ENCODE data around the gene HK1.

Gene HK1

GRCh38 chr10:69414036-69415018 lies 136.0 kb downstream of the HK1 start:
- in situ Hi-C loops (cut with MboI; ENCODE audit: low sequenced_read_pairs): loop anchor here (5.0 to 25.0 kb wide), 2 partner anchors 93 to 223 kb away; partner anchors contain the start of gene FAM241B

- in situ Hi-C loops (cut with MboI; ENCODE audit: low sequenced_read_pairs): loop anchor here (25.0 kb wide), 1 partner anchor 222 kb away; the partner anchor contains the start of gene FAM241B
Observed at GRCh38 chr10:69415049-69415448, 136.8 kb downstream of the HK1 start.

- in situ Hi-C loops (cut with MboI; ENCODE audit: low sequenced_read_pairs): loop anchor here (25.0 kb wide), 1 partner anchor 221 kb away; the partner anchor contains the start of gene FAM241B
Observed at GRCh38 chr10:69415951-69416350, 137.7 kb downstream of the HK1 start.

- in situ Hi-C loops (cut with MboI; ENCODE audit: low sequenced_read_pairs): loop anchor here (25.0 kb wide), 1 partner anchor 221 kb away; the partner anchor contains the start of gene FAM241B
Observed at GRCh38 chr10:69416695-69417094, 138.4 kb downstream of the HK1 start, which contains the start of gene TACR2. TSS of gene TACR2 (minus strand) at chr10:69416918. CDS start at chr10:69416323, 595 bp downstream.

- in situ Hi-C loops (cut with MboI; ENCODE audit: low sequenced_read_pairs): loop anchor here (25.0 kb wide), 1 partner anchor 220 kb away; the partner anchor contains the start of gene FAM241B
Observed at GRCh38 chr10:69417542-69417941, 139.2 kb downstream of the HK1 start.

GRCh38 chr10:69418052-69418752 lies 139.9 kb downstream of the HK1 start:
- in situ Hi-C loops (cut with MboI; ENCODE audit: low sequenced_read_pairs): loop anchor here (25.0 kb wide), 1 partner anchor 219 kb away; the partner anchor contains the start of gene FAM241B

- in situ Hi-C loops (cut with MboI; ENCODE audit: low sequenced_read_pairs): loop anchor here (25.0 kb wide), 1 partner anchor 218 kb away; the partner anchor contains the start of gene FAM241B
Observed at GRCh38 chr10:69419096-69419743, 140.9 kb downstream of the HK1 start.

- in situ Hi-C loops (cut with MboI; ENCODE audit: low sequenced_read_pairs): loop anchor here (25.0 kb wide), 1 partner anchor 218 kb away; the partner anchor contains the start of gene FAM241B
Observed at GRCh38 chr10:69419744-69420126, 141.4 kb downstream of the HK1 start.

- in situ Hi-C loops (cut with MboI; ENCODE audit: low sequenced_read_pairs): loop anchor here (25.0 kb wide), 1 partner anchor 216 kb away; the partner anchor contains the start of gene FAM241B
Observed at GRCh38 chr10:69421611-69422308, 143.5 kb downstream of the HK1 start.

- in situ Hi-C loops (cut with MboI; ENCODE audit: low sequenced_read_pairs): loop anchor here (25.0 kb wide), 1 partner anchor 215 kb away; the partner anchor contains the start of gene FAM241B
Observed at GRCh38 chr10:69422676-69423075, 144.4 kb downstream of the HK1 start.

GRCh38 chr10:69425041-69425440 lies 146.7 kb downstream of the HK1 start:
- in situ Hi-C loops (cut with MboI; ENCODE audit: low sequenced_read_pairs): no loop called here

GRCh38 chr10:69425511-69426298 lies 147.4 kb downstream of the HK1 start:
- in situ Hi-C loops (cut with MboI; ENCODE audit: low sequenced_read_pairs): no loop called here

GRCh38 chr10:69426376-69426727 lies 148.1 kb downstream of the HK1 start:
- in situ Hi-C loops (cut with MboI; ENCODE audit: low sequenced_read_pairs): no loop called here

- in situ Hi-C loops (cut with MboI; ENCODE audit: low sequenced_read_pairs): no loop called here
Observed at GRCh38 chr10:69428165-69428564, 149.9 kb downstream of the HK1 start.

- in situ Hi-C loops (cut with MboI; ENCODE audit: low sequenced_read_pairs): no loop called here
Observed at GRCh38 chr10:69434169-69434568, 155.9 kb downstream of the HK1 start.

GRCh38 chr10:69434926-69435325 lies 156.6 kb downstream of the HK1 start:
- in situ Hi-C loops (cut with MboI; ENCODE audit: low sequenced_read_pairs): no loop called here

GRCh38 chr10:69435966-69436520 lies 157.7 kb downstream of the HK1 start:
- in situ Hi-C loops (cut with MboI; ENCODE audit: low sequenced_read_pairs): no loop called here

- in situ Hi-C loops (cut with MboI; ENCODE audit: low sequenced_read_pairs): no loop called here
Observed at GRCh38 chr10:69437321-69438259, 159.3 kb downstream of the HK1 start.

Data from HL-60/S4 treated with phorbol 12-myristate 13-acetate at 8.2 ng/mL for 4 days and 3 days (cell line).